H9 (cell line): ENCODE measurements around the gene LGALS7B. TPM values are rescaled to one million over a fixed set of nuclear protein-coding genes. Genes with fewer than 3 reads are reported as not detected.
A peak's percentile ranks its signal among the peaks of the same experiment; 100 is the strongest.

Experiments
- DNase-seq: peaks from one replicate; pipeline ENCODE4 v3.0.0-alpha.2; 2017
- H2AFZ ChIP-seq: one replicate; pipeline ENCODE4 v1.6.1; 2013; ENCODE audit warnings: mild to moderate bottlenecking, low read length, control low read depth, moderate library complexity
- H2AK5ac ChIP-seq: 2 replicates; pipeline ENCODE4 v1.6.1; 2013; ENCODE audit warnings: low read length, control low read depth, mixed read lengths; ENCODE audit not compliant: insufficient read length
- H2BK120ac ChIP-seq: one replicate; pipeline ENCODE4 v1.6.1; 2013; ENCODE audit warnings: low read depth, mild to moderate bottlenecking, low read length, control low read depth, inconsistent platforms; ENCODE audit not compliant: poor library complexity, severe bottlenecking
- H2BK12ac ChIP-seq: 2 replicates; pipeline ENCODE4 v1.6.1; 2013; ENCODE audit warnings: low read length, control low read depth, mixed read lengths, low read depth; ENCODE audit not compliant: insufficient read length
- H2BK15ac ChIP-seq: 2 replicates; pipeline ENCODE4 v1.6.1; 2013; ENCODE audit warnings: low read depth, low read length, control low read depth
- H2BK20ac ChIP-seq: one replicate; pipeline ENCODE4 v1.6.1; 2013; ENCODE audit warnings: low read depth, mild to moderate bottlenecking, low read length, control low read depth, inconsistent platforms; ENCODE audit not compliant: poor library complexity, severe bottlenecking
- H2BK5ac ChIP-seq: 2 replicates; pipeline ENCODE4 v1.6.1; 2013; ENCODE audit warnings: low read length, control low read depth, mixed read lengths; ENCODE audit not compliant: insufficient read length
- H3K14ac ChIP-seq: 2 replicates; pipeline ENCODE4 v1.6.1; 2013; ENCODE audit warnings: low read length, control low read depth; ENCODE audit not compliant: insufficient read depth
- H3K18ac ChIP-seq: 2 replicates; pipeline ENCODE4 v1.6.1; 2013; ENCODE audit warnings: low read depth, mild to moderate bottlenecking, mixed read lengths, low read length, control low read depth; ENCODE audit not compliant: insufficient read length
- H3K23ac ChIP-seq: 2 replicates; pipeline ENCODE4 v1.6.1; 2013; ENCODE audit warnings: low read length, control low read depth, mixed read lengths, low read depth; ENCODE audit not compliant: insufficient read length
- H3K23me2 ChIP-seq: 2 replicates; pipeline ENCODE4 v1.6.1; 2013; ENCODE audit warnings: low read depth, mild to moderate bottlenecking, mixed read lengths, low read length, control low read depth; ENCODE audit not compliant: insufficient read length, poor library complexity, severe bottlenecking
- H3K27ac ChIP-seq: 2 replicates; pipeline ENCODE4 v1.5.1; 2013; ENCODE audit warnings: low read length, control low read depth, mixed read lengths, low read depth; ENCODE audit not compliant: insufficient read length
- H3K27me3 ChIP-seq: 2 replicates; pipeline ENCODE4 v1.6.1; 2013; ENCODE audit warnings: low read length, control low read depth, inconsistent platforms; ENCODE audit not compliant: insufficient read depth
- H3K4ac ChIP-seq: 2 replicates; pipeline ENCODE4 v1.6.1; 2013; ENCODE audit warnings: low read depth, mild to moderate bottlenecking, control low read depth, inconsistent platforms, low read length, moderate library complexity
- H3K4me1 ChIP-seq: 2 replicates; pipeline ENCODE4 v1.6.1; 2013; ENCODE audit warnings: low read length, control low read depth, inconsistent platforms; ENCODE audit not compliant: insufficient read depth
- H3K4me2 ChIP-seq: 2 replicates; pipeline ENCODE4 v1.6.1; 2013; ENCODE audit warnings: low read length, control low read depth, mixed read lengths; ENCODE audit not compliant: insufficient read length, insufficient read depth
- H3K56ac ChIP-seq: 2 replicates; pipeline ENCODE4 v1.6.1; 2013; ENCODE audit warnings: low read depth, mild to moderate bottlenecking, mixed read lengths, low read length, control low read depth; ENCODE audit not compliant: insufficient read length
- H3K79me1 ChIP-seq: 2 replicates; pipeline ENCODE4 v1.6.1; 2013; ENCODE audit warnings: low read depth, mild to moderate bottlenecking, moderate library complexity, low read length, control low read depth, inconsistent platforms; ENCODE audit not compliant: insufficient read depth, poor library complexity, severe bottlenecking
- H3K79me2 ChIP-seq: 2 replicates; pipeline ENCODE4 v1.6.1; 2013; ENCODE audit warnings: low read length, control low read depth, inconsistent platforms; ENCODE audit not compliant: insufficient read depth
- H3K9ac ChIP-seq: 2 replicates; pipeline ENCODE4 v1.6.1; 2013; ENCODE audit warnings: low read length, control low read depth, mixed read lengths; ENCODE audit not compliant: insufficient read length; ENCODE audit errors: extremely low read depth
- H3K9me3 ChIP-seq: one replicate; pipeline ENCODE4 v1.6.1; 2013; ENCODE audit warnings: low read depth, low read length, inconsistent platforms; ENCODE audit not compliant: control insufficient read depth
- H3T11ph ChIP-seq: one replicate; pipeline ENCODE4 v1.6.1; 2013; ENCODE audit warnings: mild to moderate bottlenecking, low read length, control low read depth, inconsistent platforms
- H4K20me1 ChIP-seq: one replicate; pipeline ENCODE4 v1.6.1; 2013; ENCODE audit not compliant: control insufficient read depth, insufficient read length, insufficient read depth
- H4K5ac ChIP-seq: 2 replicates; pipeline ENCODE4 v1.6.1; 2013; ENCODE audit warnings: low read depth, mild to moderate bottlenecking, mixed read lengths, low read length, control low read depth; ENCODE audit not compliant: insufficient read length
- H4K8ac ChIP-seq: replicated peaks from 2 replicates; pipeline ENCODE4 v1.6.1; 2013; ENCODE audit warnings: low read length, control low read depth, mixed read lengths, low read depth; ENCODE audit not compliant: insufficient read length
- H4K91ac ChIP-seq: 2 replicates; pipeline ENCODE4 v1.6.1; 2013; ENCODE audit warnings: low read depth, mild to moderate bottlenecking, moderate library complexity, mixed read lengths, low read length, control low read depth; ENCODE audit not compliant: insufficient read length
- H3K27ac Mint-ChIP-seq, 3 experiments: 2 replicates in 2 of 3; 3 replicates in 1 of 3; pipeline ENCODE4 v1.8.0; 2020 to 2021; ENCODE audit warnings: mixed read lengths in 3 of 3, mild to moderate bottlenecking in 1 of 3, moderate library complexity in 1 of 3
- H3K27me3 Mint-ChIP-seq: 2 replicates; pipeline ENCODE4 v1.8.0; 2021; ENCODE audit warnings: low read depth, mild to moderate bottlenecking, moderate library complexity, mixed read lengths
- H3K36me3 Mint-ChIP-seq, 3 experiments: 2 replicates in 2 of 3; 3 replicates in 1 of 3; pipeline ENCODE4 v1.8.0; 2020 to 2021; ENCODE audit warnings: low read depth in 3 of 3, mixed read lengths in 3 of 3; ENCODE audit not compliant: insufficient read depth in 1 of 3
- H3K4me1 Mint-ChIP-seq, 2 experiments: 2 replicates each; pipeline ENCODE4 v1.8.0; 2020; ENCODE audit warnings: mixed read lengths in 2 of 2
- H3K4me3 Mint-ChIP-seq, 2 experiments: 2 replicates in 1 of 2; 3 replicates in 1 of 2; pipeline ENCODE4 v1.8.0; 2020 to 2021; ENCODE audit warnings: mild to moderate bottlenecking in 2 of 2, mixed read lengths in 2 of 2, moderate library complexity in 1 of 2
- H3K9me3 Mint-ChIP-seq, 2 experiments: 2 replicates in 1 of 2; 3 replicates in 1 of 2; pipeline ENCODE4 v1.8.0; 2020; ENCODE audit warnings: mild to moderate bottlenecking in 2 of 2, mixed read lengths in 2 of 2, moderate library complexity in 1 of 2
- WGBS: extraction: QIAGEN DNeasy Blood & Tissue Kit; methylation state at CpG from one replicate; pipeline ENCODE4 v1.1.7; 2013; ENCODE audit warnings: missing lambda C conversion rate, low lambda C conversion rate, mixed read lengths; ENCODE audit not compliant: insufficient read length; ENCODE audit errors: extremely low coverage; 5-methylcytosine and 5-hydroxymethylcytosine counted together
- total RNA-seq: library from RNA; stranded (reverse); gene quantifications from 2 replicates; pipeline ENCODE4 v1.2.1, GENCODE V29; 2021
- TF ChIP-seq, protein P1 (sequence below): fragments of 200-600 bp; sonication (generic); conservative IDR thresholded peaks from 3 replicates; pipeline ENCODE4 v1.8.0; 2021; ENCODE audit warnings: antibody characterized with exemption, mild to moderate bottlenecking

LGALS7B gene
- total RNA-seq, 1 experiment from 2014 or later, result 0.90 TPM

- Mint-ChIP-seq H3K27me3 (no peaks in the 10 kb centered on the region), H3K4me3 (peak overlapping the region; percentile 69 to 80), H3K9me3 (no peaks in the 10 kb centered on the region; a peak in 1 of 5 replicates), H3K27ac (peak overlapping the region; percentile 16 to 81 (median 29); a peak in 3 of 7 replicates), H3K36me3 (peaks cover 23 to 57% (median 35%) of the 10 kb centered on the region in 3 experiments), H3K4me1 (peaks cover 22 to 26% of the 10 kb centered on the region in 2 experiments)
- H3K9me3 ChIP-seq, result no peaks in the 10 kb centered on the region
- H3K27ac ChIP-seq, result no peak overlapping the region
- H3T11ph ChIP-seq, result no peak overlapping the region
- H2AFZ ChIP-seq, result peak overlapping the region; percentile 11
- no peaks in the 10 kb centered on the region for H3K79me1 ChIP-seq
- H3K56ac ChIP-seq, result no peak overlapping the region
- DNase-seq, result peak; percentile 56
- peak overlapping the region; percentile 96 for H3K14ac ChIP-seq
- no peak overlapping the region for H3K23ac ChIP-seq
- H3K27me3 ChIP-seq, result no peaks in the 10 kb centered on the region
- peak overlapping the region; percentile 50 for H3K9ac ChIP-seq
- no peak overlapping the region for H2BK15ac ChIP-seq
- H4K91ac ChIP-seq, result no peak overlapping the region
- no peak overlapping the region for H2BK5ac ChIP-seq
- no peak overlapping the region for H2AK5ac ChIP-seq
- H2BK120ac ChIP-seq, result no peak overlapping the region
- H2BK12ac ChIP-seq, result no peak overlapping the region
- TF ChIP-seq, protein P1, sequence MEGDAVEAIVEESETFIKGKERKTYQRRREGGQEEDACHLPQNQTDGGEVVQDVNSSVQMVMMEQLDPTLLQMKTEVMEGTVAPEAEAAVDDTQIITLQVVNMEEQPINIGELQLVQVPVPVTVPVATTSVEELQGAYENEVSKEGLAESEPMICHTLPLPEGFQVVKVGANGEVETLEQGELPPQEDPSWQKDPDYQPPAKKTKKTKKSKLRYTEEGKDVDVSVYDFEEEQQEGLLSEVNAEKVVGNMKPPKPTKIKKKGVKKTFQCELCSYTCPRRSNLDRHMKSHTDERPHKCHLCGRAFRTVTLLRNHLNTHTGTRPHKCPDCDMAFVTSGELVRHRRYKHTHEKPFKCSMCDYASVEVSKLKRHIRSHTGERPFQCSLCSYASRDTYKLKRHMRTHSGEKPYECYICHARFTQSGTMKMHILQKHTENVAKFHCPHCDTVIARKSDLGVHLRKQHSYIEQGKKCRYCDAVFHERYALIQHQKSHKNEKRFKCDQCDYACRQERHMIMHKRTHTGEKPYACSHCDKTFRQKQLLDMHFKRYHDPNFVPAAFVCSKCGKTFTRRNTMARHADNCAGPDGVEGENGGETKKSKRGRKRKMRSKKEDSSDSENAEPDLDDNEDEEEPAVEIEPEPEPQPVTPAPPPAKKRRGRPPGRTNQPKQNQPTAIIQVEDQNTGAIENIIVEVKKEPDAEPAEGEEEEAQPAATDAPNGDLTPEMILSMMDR, result no peak
- no peaks in the 10 kb centered on the region for H4K20me1 ChIP-seq
- H3K4me2 ChIP-seq, result peak overlapping the region; percentile 85
- H4K8ac ChIP-seq, result no peak overlapping the region
- H2BK20ac ChIP-seq, result no peak overlapping the region
- H3K18ac ChIP-seq, result peak overlapping the region; percentile 56
- no peak overlapping the region for H3K4ac ChIP-seq
- no peak overlapping the region for H4K5ac ChIP-seq
- H3K4me1 ChIP-seq, result peaks cover 2% of the 10 kb centered on the region; the same call in 1 of the 2 replicates
- WGBS, result no CpG with 5 or more reads among the region's 16 CpGs
- 0 out of 2 replicates have a peak, but pooled peaks cover 2% of the 10 kb centered on the region for H3K79me2 ChIP-seq
- H3K23me2 ChIP-seq, result peaks cover 8% of the 10 kb centered on the region
These were observed 42.2 kb downstream of the LGALS7B start for GRCh38 chr19:38831142-38831605.
